Stomach (tissue), 9 donors: Measurements from ENCODE around the gene ZNF638. TPM values are rescaled to one million over a fixed set of nuclear protein-coding genes. Genes with fewer than 3 reads are reported as not detected.

Experiments used
- DNase-seq, 2 donors: peaks; one replicate each; pipeline versions ENCODE4 v3.0.0 to v3.0.0-alpha.2; 2013 to 2019
- H3K27ac ChIP-seq, 5 donors: fragments of 200-600 bp in 4 of 5; sonication (generic) in 4 of 5; one replicate each; pipeline ENCODE4 v1.5.1; 2013 to 2019; ENCODE audit warnings: mild to moderate bottlenecking in 1 of 5, moderate library complexity in 1 of 5
- H3K27me3 ChIP-seq, 3 donors: fragments of 200-600 bp; sonication (generic); one replicate each; pipeline ENCODE4 v1.5.1; 2017 to 2019; ENCODE audit warnings: mixed run types in 1 of 3
- H3K36me3 ChIP-seq, 4 donors: fragments of 200-600 bp; sonication (generic); 1 replicate in 3 of 4; 2 replicates in 1 of 4; pipeline ENCODE4 v1.5.1; 2016 to 2019
- H3K4me1 ChIP-seq, 4 donors: fragments of 200-600 bp; sonication (generic); one replicate each; pipeline ENCODE4 v1.5.1; 2016 to 2019
- H3K4me3 ChIP-seq, 4 donors: fragments of 200-600 bp; sonication (generic) in 3 of 4; one replicate each; pipeline ENCODE4 v1.5.1; 2016 to 2019; ENCODE audit warnings: mild to moderate bottlenecking in 1 of 4
- H3K9me3 ChIP-seq, 4 donors: fragments of 200-600 bp; sonication (generic); one replicate each; pipeline ENCODE4 v1.5.1; 2016 to 2019
- CTCF ChIP-seq, 7 experiments: fragments of 450-650 bp in 4 of 7; fragments of 200-600 bp in 3 of 7; sonication (generic) in 3 of 7; IDR thresholded peaks; one replicate each; pipeline ENCODE4 v1.5.1; 2016 to 2019; ENCODE audit warnings: antibody characterized with exemption in 7 of 7, control low read depth in 2 of 7, mild to moderate bottlenecking in 1 of 7
- EP300 ChIP-seq: sonication (generic); formaldehyde crosslinking; IDR thresholded peaks from one replicate; pipeline ENCODE4 v1.6.1; 2017; ENCODE audit warnings: antibody characterized with exemption
- POLR2A ChIP-seq, 4 donors: fragments of 450-650 bp; IDR thresholded peaks; one replicate each; pipeline ENCODE4 v1.6.1; 2016; ENCODE audit warnings: antibody characterized with exemption in 4 of 4, control low read depth in 2 of 4, mild to moderate bottlenecking in 1 of 4, moderate library complexity in 1 of 4
- POLR2AphosphoS5 ChIP-seq, 3 donors: sonication (generic); formaldehyde crosslinking; IDR thresholded peaks; one replicate each; pipeline ENCODE4 v1.6.1; 2016; ENCODE audit warnings: antibody characterized with exemption in 3 of 3
- WGBS, 5 donors: extraction: QIAGEN DNeasy Blood & Tissue Kit in 3 of 5; methylation state at CpG; one replicate each; pipeline versions ENCODE4 v1.1.5 to v1.1.7; 2013 to 2018; 5-methylcytosine and 5-hydroxymethylcytosine counted together
- intact Hi-C: fragments of 100-400 bp; cut with DNase I; formaldehyde crosslinking; loops from one replicate; pipeline ENCODE4 v1.15.1; 2023; ENCODE audit warnings: low total_unique reads
- polyA plus RNA-seq, 3 donors: library from polyadenylated mRNA; stranded (reverse); fragments of 200-250 nt; gene quantifications; one replicate each; pipeline ENCODE4 v1.2.3, GENCODE V29; 2013
- total RNA-seq, 5 donors: library from RNA; depleted of rRNA; stranded (reverse); fragments of >200 nt; gene quantifications; one replicate each; pipeline versions ENCODE4 v1.1.0 to v1.2.3, GENCODE V29; 2014 to 2016
- donor health status: healthy with polysubstance abuse.
- donor health status: Bipolar disorder and iron deficiency.
- donor health status: healthy.

Gene ZNF638
- total and polyA plus RNA-seq, 8 donors = 55.2 to 411 (median 127) TPM

GRCh38 chr2:71474116-71474743, 142.6 kb downstream of the ZNF638 start:
- H3K36me3 ChIP-seq = no peaks in the 10 kb centered on the region
- intact Hi-C loops = no loop called here
- peaks cover 0 to 8% (median 3%) of the 10 kb centered on the region in 3 donors for H3K27me3 ChIP-seq
- DNase-seq = no peak
- TF ChIP-seq POLR2A (IDR thresholded peaks at IDR 0.05) (no peak), EP300 (no peak), CTCF (IDR thresholded peaks at IDR 0.05) (no peak), POLR2AphosphoS5 (IDR thresholded peaks at IDR 0.05) (no peak)
- H3K27ac ChIP-seq = peak overlapping the region in 3 of 5 donors; percentile 10 to 74 (median 50)
- H3K4me3 ChIP-seq = no peak overlapping the region
- no peaks in the 10 kb centered on the region for H3K9me3 ChIP-seq
- H3K4me1 ChIP-seq = no peaks in the 10 kb centered on the region
- WGBS, 5 donors = 79 to 87% (median 83%) methylated on average over 5 of the region's 5 CpGs

- Histone ChIP-seq H3K27me3 (peaks cover 0 to 3% (median 0%) of the 10 kb centered on the region in 3 donors), H3K9me3 (no peaks in the 10 kb centered on the region), H3K4me1 (no peaks in the 10 kb centered on the region), H3K4me3 (no peak overlapping the region), H3K27ac (peak overlapping the region in 3 of 5 donors; percentile 10 to 74 (median 50)), H3K36me3 (no peaks in the 10 kb centered on the region)
- no peak for DNase-seq
- intact Hi-C loops = no loop called here
- TF ChIP-seq POLR2AphosphoS5 (IDR thresholded peaks at IDR 0.05) = no peak
- TF ChIP-seq EP300 = no peak
- TF ChIP-seq CTCF (IDR thresholded peaks at IDR 0.05) = no peak
- TF ChIP-seq POLR2A (IDR thresholded peaks at IDR 0.05) = no peak
- 76 to 86% (median 83%) methylated on average over 10 of the region's 10 CpGs for WGBS, 5 donors
Measured at GRCh38 chr2:71474744-71475397, 143.3 kb downstream of the ZNF638 start.

- Histone ChIP-seq H3K36me3 (peaks cover 0 to 3% (median 0%) of the 10 kb centered on the region in 4 donors), H3K4me3 (no peak overlapping the region), H3K9me3 (no peaks in the 10 kb centered on the region), H3K27me3 (no peaks in the 10 kb centered on the region), H3K27ac (peak overlapping the region in 1 of 5 donors; percentile 27), H3K4me1 (no peaks in the 10 kb centered on the region)
- no peak for DNase-seq
- TF ChIP-seq EP300 = no peak
- TF ChIP-seq POLR2AphosphoS5 (IDR thresholded peaks at IDR 0.05) = no peak
- no peak for TF ChIP-seq POLR2A (IDR thresholded peaks at IDR 0.05)
- TF ChIP-seq CTCF (IDR thresholded peaks at IDR 0.05) = no peak
- WGBS, 5 donors = 51 to 69% (median 61%) methylated on average over 1 of the region's 1 CpG
- intact Hi-C loops = no loop called here
Measured at GRCh38 chr2:71476495-71476894, 144.9 kb downstream of the ZNF638 start.

- WGBS, 5 donors = 75 to 86% (median 84%) methylated on average over 6 of the region's 6 CpGs
- no peaks in the 10 kb centered on the region for H3K4me1 ChIP-seq
- no peaks in the 10 kb centered on the region for H3K27me3 ChIP-seq
- TF ChIP-seq POLR2A (IDR thresholded peaks at IDR 0.05) (no peak), CTCF (IDR thresholded peaks at IDR 0.05) (no peak), EP300 (no peak), POLR2AphosphoS5 (IDR thresholded peaks at IDR 0.05) (no peak)
- H3K36me3 ChIP-seq = peaks cover 0 to 10% (median 3%) of the 10 kb centered on the region in 4 donors
- no peak overlapping the region for H3K4me3 ChIP-seq
- intact Hi-C loops = no loop called here
- H3K9me3 ChIP-seq = no peaks in the 10 kb centered on the region
- peak overlapping the region in 1 of 5 donors; percentile 27 for H3K27ac ChIP-seq
- DNase-seq = no peak
Measured at GRCh38 chr2:71477231-71477691, 145.7 kb downstream of the ZNF638 start.
